ENCODE data around the gene FER. TPM values are rescaled to one million over a fixed set of nuclear protein-coding genes. Genes with fewer than 3 reads are reported as not detected.

FER gene
- total and polyA plus RNA-seq, 2 of the 8 experiments (the other 6 are each of a cell fraction or from before 2014, with no cell fraction given), result 1.3 to 15.8 TPM

GRCh38 chr5:108727236-108727650, 20.5 kb upstream of the FER start:
- Histone ChIP-seq H3K14ac (ENCODE audit: insufficient read length) (no peak overlapping the region), H3K9ac (replicated peaks in 1 of 4; ENCODE audit: extremely low read depth in 1 of 4, low read depth in 3 of 4, low read length in 3 of 4) (peak overlapping the region in 3 of 4 experiments; percentile 87 to 92 (median 88); a peak in 3 of 7 replicates), H3K23ac (ENCODE audit: insufficient read length) (no peak overlapping the region), H3K4me1 (replicated peaks in 1 of 4; ENCODE audit: control insufficient read depth in 3 of 4, insufficient read depth in 4 of 4, low read length in 3 of 4) (peaks cover 0 to 4% (median 3%) of the 10 kb centered on the region in 4 experiments; a peak in 3 of 7 replicates), H2AFZ (ENCODE audit: low read length) (0 out of 2 replicates have a peak overlapping the region, but pooled peaks have one; percentile 6), H3K4me3 (ENCODE audit: extremely low read depth in 1 of 4, insufficient read depth in 2 of 4, low read depth in 3 of 4, low read length in 4 of 4) (peak overlapping the region; percentile 76 to 85 (median 80)), H2AK5ac (ENCODE audit: low read depth, low read length) (no peak overlapping the region), H4K5ac (ENCODE audit: insufficient read length, low read depth, low read length) (no peak overlapping the region), H3K79me1 (ENCODE audit: low read depth, low read length) (no peaks in the 10 kb centered on the region), H3K18ac (ENCODE audit: extremely low read depth, low read length) (no peak overlapping the region; the same call in 1 of the 2 replicates), H4K91ac (replicated peaks; ENCODE audit: insufficient read length, low read length) (no peak overlapping the region), H2BK20ac (ENCODE audit: low read length) (no peak overlapping the region), H4K8ac (ENCODE audit: extremely low read depth, insufficient read depth, low read length) (no peak overlapping the region), H3K56ac (replicated peaks; ENCODE audit: insufficient read length, low read depth, low read length) (no peak overlapping the region), H3K36me3 (ENCODE audit: control insufficient read depth in 2 of 4, insufficient read depth in 4 of 4, low read length in 3 of 4) (no peaks in the 10 kb centered on the region), H3K27ac (ENCODE audit: low read depth, low read length) (no peak overlapping the region), H2BK120ac (replicated peaks; ENCODE audit: low read depth, low read length) (no peak overlapping the region), H3K4me2 (ENCODE audit: insufficient read depth in 1 of 2, low read depth in 2 of 2, low read length in 2 of 2) (peak overlapping the region; percentile 69 to 89), H3K4ac (replicated peaks; ENCODE audit: insufficient read length, low read depth, low read length) (no peak overlapping the region), H2BK12ac (ENCODE audit: low read depth, low read length) (no peak overlapping the region), H3K23me2 (ENCODE audit: low read depth, low read length) (no peaks in the 10 kb centered on the region; the same call in 1 of the 2 replicates), H2BK5ac (ENCODE audit: low read depth, low read length) (no peak overlapping the region), H3K27me3 (replicated peaks in 1 of 4; ENCODE audit: control insufficient read depth in 3 of 4, extremely low read depth in 1 of 4, insufficient read depth in 3 of 4, low read length in 3 of 4) (no peaks in the 10 kb centered on the region), H4K20me1 (replicated peaks in 1 of 2; ENCODE audit: control insufficient read depth in 1 of 2, insufficient read depth in 2 of 2, low read length in 2 of 2) (no peaks in the 10 kb centered on the region), H3K79me2 (ENCODE audit: control insufficient read depth in 1 of 2, insufficient read depth in 2 of 2, low read length in 2 of 2) (no peaks in the 10 kb centered on the region), H3K9me3 (ENCODE audit: insufficient read depth in 2 of 2, low read depth in 1 of 2, low read length in 1 of 2) (no peaks in the 10 kb centered on the region), H2BK15ac (ENCODE audit: low read length) (no peak overlapping the region)
- CTCF ChIA-PET (ENCODE audit: partially characterized antibody), result interaction anchor here (0.6 to 2.0 kb wide), 10 partner anchors 22 to 400 kb away, joined by 3 to 11 read pairs (median 4); no protein-coding TSS in a partner anchor
- TF ChIP-seq BRCA1 (IDR thresholded peaks at IDR 0.05; ENCODE audit: low read depth, low read length) (no peak), SP2 (IDR thresholded peaks at IDR 0.05; ENCODE audit: low read length) (no peak), CHD1 (IDR thresholded peaks at IDR 0.05; ENCODE audit: low read depth, low read length) (no peak), SUZ12 (IDR thresholded peaks at IDR 0.05; ENCODE audit: low read length) (no peak)
- POLR2A ChIA-PET (ENCODE audit: partially characterized antibody), result interaction anchor here (0.6 to 3.7 kb wide), 22 partner anchors 9 to 962 kb away, joined by 3 to 62 read pairs (median 4); partner anchors contain the start of genes FER, MAN2A1 and PJA2
- FAIRE-seq, result no peak
- 34% methylated on average over 8 of the region's 8 CpGs; no CpG with 5 or more reads in 1 of the 2 experiments for WGBS, 2 experiments (ENCODE audit: extremely low coverage in 1 of 2, insufficient coverage in 1 of 2, insufficient read length in 1 of 2, insufficient replicate concordance in 2 of 2, low coverage in 1 of 2, low lambda C conversion rate in 2 of 2, missing lambda C conversion rate in 1 of 2)
- DNase-seq (ENCODE audit: low read depth in 1 of 2, low spot score in 2 of 2), result peak in 1 of 2 experiments; percentile 47
